NCI-H2227 (cell line): ENCODE results near the gene SGMS1.

Experiments used
- DNase-seq: peaks from one replicate; lab custom pipeline; 2025; ENCODE audit not compliant: unreplicated experiment; lab: John Stamatoyannopoulos, UW

SGMS1 gene

DNA sequence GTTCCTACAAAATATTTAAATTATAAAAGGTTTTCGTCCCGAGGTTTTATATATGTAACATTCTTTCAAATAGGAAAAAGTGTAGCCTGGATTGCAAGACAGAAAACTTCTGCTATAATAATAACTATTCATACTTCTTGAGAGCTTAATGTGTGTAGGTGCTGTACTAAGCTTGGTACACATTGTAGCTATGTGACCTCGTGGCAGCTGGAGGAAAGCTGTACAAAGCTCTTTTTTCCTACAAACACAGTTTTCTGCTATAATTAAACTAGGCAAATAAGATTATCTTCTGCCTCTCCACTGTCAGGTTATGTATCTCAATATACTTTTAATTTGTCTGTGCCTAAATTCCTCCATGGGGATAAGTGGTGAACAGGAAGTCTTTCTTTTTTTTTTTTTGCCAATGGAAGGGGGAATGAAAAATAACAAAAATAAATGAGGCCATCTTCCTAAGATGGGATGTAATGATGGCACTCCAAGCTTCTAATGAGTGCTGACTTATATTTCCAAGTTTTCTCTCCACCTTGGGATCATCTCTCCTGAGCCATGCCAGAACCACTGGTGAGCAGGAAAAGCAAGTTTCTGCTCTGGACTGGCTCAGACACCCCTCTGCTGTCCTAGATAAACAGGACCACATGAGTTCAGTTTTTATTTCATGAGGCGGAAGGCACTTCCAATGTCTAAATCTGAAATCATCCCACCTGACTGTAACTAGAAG is 9.9 kb downstream of the SGMS1 start:
- no peak for DNase-seq

DNA sequence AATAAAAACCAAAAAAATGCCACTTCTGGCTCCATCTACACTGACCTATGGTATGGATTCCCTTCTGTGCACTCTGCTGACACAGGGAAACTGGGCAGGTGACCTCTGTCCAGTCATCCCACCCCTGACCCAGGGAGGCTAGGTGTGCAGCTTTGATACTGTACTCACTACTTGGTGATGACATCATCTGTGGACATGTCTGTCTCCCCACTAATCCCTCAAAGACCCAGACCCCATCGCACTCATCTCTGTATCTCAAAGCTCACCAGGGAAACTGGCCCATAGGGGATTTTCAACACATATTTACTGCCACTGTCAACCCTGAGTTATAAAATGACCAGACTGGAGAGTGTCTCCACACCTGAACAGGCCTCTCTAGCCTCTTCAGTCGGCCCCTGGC is 10.6 kb downstream of the SGMS1 start:
- DNase-seq: no peak

DNA sequence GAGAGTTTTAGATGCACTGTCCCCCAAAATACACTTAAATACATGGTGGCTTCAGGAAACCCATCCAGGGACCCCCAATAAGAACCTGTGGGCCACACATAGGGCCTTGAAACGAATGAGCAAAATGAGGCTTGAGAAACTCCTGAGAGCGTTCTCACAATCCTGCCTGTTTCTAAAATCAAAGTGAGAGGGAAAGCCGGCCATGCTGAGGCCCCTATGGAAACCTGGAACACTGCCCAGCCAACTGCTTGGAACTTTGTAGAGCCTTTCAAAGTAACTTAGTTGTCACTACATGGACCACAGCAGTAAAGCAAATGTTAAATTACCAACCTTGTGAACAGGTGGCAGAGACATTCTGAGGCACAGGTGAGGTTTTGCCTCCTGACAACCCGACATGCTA is 13.4 kb downstream of the SGMS1 start:
- DNase-seq: no peak

DNA sequence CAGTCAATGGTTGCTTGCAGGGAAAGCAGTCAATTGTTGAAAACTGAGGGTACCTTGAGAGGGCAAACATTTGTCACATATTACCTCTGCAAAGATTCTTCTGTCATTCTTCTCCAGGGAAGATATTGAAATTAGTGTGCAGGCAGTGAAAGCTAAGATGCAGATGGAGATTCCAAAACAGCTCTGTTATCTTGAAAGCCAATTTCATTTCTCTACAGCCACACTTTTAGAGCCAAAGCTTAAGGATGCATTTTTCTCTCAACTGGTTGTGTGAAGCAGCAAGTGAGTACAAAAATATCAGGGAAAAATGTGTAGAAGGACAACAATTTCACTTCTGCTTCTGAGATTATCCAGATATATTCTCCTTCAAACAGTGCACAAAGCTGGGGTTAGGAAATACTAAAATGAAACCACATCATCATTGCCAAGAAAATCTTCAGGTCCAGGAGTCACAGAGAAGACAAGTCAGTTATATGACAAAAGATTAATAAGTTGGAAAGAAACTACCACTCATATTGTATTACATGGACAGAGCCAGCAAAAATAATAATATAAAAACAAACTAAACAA is 16.3 kb downstream of the SGMS1 start:
- DNase-seq: no peak

DNA sequence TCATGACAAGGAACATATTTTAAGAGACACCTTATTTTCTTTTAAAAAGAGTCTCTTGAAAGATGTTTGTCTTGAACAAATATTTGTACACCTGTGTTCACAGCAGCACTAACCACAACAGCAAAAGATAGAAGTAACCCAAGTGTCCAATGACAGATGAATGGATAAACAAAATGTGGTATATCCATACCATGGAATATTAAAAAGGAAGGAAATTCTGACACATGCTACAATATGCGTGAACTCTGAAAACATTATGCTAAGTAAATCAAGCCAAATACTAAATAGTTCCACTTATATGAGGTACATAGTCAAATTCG is 17.8 kb downstream of the SGMS1 start:
- DNase-seq: no peak

DNA sequence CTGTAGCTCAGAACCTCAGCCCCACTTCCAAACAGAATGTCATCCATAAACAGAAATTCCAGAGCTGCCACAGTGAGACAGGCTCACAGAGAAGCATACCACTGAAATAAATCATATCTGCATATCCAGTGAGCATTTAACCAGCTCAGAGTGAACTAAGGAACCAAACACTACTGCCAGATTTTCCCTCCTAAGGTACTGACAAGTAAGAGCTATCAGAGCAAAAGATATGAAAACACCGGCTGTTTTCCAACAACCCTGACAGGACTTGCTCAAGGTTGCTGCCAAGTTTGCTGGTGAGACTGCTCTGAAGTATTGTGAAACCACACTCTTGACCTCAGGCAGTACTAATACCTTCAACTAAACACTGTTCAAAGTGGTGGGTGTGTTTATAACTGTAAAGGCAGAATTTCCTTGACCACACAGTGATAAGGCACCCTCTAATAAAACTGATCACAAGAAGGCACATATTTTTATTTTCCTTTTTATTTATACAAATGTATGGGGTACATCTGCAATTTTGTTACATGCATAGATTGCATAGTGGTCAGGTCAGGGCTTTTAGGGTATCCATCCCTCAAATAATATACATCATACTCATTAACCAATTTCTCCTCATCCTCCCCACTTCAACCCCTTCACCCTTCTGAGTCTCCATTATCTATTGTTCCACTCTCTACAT is 18.3 kb downstream of the SGMS1 start:
- no peak for DNase-seq

DNA sequence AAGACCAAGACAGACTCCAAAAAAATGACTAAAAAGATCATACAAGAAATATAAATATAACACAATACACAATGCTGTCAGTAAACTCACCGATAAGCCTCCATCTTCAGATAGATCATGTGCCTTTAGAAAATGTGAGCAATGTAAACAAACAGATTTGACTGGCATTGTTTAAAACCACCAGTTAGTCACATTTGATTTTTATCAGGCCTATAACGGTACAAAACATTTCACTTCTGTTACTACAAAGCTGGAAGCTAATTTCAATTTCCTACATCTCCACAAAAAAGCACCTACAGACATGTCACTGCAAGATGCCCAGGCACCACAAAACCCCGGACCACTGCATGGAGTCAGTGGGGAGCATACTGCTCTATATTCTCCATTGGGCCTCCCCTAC is 18.9 kb downstream of the SGMS1 start:
- no peak for DNase-seq

DNA sequence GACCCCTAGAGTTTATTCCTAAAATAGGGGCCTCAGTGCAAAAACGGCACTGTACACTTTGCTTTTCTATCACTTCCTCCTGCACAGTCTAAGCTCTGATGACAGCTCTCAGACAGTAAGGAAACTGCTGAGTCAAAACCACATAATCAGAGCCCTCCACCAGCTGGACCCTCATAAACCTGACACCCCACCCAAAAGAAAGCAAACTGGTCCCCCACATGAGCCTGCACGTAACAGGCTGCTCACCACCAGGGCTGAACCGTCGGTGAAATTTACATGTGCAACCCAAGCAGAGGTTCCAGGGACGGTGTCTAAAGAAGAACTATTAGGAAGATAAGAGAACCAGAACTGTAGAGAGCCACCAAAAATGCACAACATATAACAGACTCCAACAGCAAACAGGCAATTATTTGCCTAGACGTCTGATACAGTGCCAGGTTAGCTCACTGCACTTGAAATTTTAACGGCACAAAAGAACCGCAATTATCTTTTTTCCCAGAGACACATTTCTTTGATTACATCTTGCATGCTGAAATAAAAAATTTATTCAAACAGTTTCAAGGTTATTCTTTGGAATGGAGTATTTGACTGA is 19.6 kb downstream of the SGMS1 start:
- peak; percentile 17 for DNase-seq

DNA sequence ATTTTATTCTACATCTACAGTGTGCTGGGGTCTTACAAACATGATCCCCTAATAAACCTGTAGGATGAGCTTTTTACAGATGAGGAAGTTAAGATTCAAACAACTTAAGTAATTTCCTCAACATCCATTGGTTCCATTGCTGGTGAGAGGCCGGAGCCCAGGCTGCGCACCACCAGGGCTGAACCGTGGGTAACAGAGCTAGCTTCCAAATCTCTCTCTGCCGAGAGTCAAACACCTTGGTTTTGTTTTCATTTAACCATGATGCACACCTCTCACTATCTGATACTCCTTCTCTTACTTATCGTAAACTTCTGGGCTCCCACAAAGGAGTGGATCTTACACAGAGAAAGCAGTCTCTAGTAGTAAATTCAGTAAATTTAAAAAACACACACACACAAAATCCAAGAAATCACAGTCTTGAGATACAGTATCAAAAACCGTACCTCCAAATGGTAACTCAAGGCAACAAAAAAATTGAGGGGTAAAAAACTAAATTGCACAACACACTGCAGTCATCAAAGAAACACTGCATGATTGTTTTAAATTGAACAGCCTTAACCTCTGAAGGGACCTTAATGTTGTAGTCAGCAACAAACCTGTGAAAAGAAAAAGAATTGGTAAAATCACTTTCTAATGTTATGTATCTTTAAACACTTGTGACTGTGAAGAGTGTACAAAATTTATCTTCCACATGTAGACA is 20.5 kb downstream of the SGMS1 start:
- no peak for DNase-seq

DNA sequence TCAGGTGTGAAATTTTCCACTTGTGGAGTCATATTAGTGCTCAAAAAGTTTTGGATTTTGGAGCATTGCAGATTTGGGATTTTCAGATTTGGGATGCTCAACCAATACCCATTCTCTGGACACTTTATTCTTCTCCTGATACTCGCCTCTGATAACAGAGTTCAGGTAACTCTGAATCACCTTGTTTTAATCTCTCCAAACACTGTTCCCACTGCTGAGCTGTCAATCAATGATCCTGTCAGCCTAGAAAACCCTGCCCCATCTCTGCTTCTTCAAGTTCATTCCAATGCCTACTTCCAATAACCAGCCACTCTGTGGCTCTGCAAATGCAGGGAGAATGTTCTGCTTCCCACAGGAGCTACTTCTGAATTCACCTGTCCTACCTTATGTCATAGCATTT is 21.8 kb downstream of the SGMS1 start:
- DNase-seq: no peak

DNA sequence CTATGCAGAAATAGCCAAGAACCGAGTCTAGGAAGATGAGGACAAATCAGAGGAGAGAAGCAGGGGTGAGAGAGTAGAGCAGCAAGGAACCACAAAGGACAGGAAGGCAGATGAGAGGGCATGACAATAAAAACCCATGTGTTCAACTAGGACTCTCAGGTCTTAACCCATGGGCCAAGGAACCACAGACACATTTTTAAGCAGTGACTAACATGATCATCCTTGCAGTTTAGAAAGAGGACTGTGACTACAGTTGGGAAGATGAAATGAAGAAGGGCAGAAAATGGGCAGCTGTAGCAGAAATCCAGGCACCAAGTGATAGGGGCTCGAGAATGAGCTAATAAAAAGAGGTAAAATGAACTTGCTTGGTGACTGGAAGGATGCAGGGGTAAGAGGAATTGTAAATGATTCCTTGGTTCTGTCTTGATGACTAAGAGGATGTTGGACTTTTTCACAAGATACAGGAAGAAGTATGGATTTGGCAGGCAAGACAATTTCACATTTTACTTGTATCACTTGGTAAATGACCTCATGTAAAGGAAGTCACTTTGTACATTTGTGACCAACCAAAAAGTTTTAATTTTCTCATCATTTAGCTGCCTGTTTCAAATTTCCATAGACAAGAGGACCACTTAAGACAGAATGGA is 22.8 kb downstream of the SGMS1 start:
- no peak for DNase-seq

DNA sequence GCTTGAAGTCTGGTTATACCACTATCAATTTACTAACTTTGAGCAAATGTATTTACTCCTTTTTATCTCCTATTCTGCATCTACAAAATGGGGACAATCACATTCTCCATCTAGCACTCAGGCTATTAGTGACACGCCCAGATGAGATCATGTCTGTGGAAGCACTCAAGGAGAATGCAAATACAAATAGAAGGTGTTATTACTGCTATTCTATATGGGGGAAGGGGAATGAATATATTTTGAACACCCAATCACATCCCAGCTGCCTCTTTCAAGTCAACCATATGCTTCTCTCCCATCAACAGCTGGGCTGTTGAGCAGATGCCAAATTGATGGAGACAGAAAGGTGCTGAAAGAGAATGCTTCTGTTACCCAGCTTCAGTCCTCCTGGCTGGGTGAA is 23.5 kb downstream of the SGMS1 start:
- no peak for DNase-seq

DNA sequence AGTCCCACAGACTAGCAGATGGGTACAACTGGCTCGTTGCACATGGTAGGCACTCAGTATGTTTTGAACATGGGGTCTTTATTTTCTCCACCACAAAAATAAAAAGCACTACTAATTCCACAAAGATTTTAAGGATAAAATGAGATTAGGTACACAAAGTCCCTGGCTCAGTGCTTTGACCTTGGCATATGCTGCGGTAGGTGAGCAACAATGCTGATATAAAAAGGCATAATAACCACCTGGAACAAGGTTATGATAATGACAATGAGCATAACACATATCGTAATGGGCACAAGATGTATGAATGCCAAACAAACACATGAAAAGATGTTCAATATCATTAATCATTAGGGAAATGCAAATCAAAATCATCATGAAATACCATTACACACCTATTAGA is 26.9 kb downstream of the SGMS1 start:
- DNase-seq: no peak

DNA sequence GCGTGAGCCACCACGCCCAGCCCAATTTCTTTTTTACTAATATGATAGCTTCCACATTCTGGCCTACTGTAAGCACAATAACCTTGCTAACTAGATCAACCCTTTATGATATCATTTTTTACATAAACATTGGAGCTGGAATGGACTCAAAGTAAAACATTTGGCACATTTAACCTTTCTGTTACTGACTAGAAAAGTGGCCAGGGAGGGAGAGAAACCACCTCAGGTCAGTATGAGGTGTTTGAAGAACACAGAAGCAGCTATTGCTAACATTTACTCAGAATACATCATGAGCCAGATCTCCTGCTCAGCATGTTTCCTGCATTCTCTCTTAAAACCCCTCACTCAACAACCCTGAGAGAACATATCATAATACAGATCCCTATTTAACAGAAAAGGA is 27.3 kb downstream of the SGMS1 start:
- no peak for DNase-seq

DNA sequence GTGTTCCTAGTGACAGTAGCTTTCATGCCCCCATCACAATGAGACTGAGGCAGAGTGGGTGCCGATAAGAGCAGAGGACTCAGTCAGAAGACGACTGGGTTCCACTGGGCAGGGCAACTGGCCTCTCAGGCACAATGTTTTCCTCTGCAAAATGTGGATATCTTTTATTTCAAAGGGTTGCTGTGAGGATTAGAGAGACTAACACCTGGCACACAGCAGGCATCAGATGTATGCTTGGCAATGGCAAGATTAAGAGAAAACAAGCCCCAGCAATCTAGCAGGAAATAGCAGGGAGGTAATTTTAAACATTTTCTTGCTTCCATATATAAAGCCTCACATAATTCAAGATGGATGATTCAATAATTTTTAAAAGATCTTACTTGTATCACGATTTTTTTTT is 28.0 kb downstream of the SGMS1 start:
- no peak for DNase-seq

DNA sequence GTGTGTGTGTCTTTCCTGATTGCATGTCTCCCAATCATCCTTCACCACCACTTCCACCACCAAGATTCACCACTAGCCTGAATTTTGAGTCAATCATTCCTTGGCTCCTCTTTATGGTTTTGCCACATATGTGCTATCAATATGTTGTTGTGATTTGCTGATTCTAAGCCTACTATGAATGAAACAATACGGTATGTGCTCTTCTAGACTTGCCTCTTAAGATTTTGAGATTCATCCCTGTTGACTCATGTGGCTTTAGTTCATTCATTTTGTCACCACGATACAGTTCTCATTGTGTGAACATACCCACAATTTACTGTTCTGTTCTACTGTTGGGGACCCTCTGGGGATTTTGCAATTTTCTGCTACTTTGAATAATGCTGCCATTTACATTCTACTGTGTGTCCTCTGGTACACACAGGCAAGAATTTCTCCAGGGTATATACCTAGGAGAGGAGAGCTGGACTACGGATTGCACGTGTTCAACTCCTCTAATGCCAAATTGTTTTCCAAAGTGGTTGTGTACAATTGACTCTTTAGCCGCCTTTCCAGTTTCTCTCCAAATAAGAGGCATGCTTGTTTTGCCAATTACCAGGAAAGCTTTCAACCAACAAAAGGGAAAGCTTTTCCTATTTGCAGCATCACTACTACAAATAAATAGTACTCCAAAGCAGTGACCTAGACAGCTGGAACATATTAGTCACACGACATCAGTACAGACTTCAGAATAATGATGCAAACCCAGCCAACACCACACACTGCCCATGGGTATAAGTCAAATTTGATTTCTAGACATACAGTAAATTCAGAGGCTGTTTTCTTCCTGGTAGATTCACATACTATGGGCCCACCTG is 30.0 kb downstream of the SGMS1 start:
- no peak for DNase-seq

DNA sequence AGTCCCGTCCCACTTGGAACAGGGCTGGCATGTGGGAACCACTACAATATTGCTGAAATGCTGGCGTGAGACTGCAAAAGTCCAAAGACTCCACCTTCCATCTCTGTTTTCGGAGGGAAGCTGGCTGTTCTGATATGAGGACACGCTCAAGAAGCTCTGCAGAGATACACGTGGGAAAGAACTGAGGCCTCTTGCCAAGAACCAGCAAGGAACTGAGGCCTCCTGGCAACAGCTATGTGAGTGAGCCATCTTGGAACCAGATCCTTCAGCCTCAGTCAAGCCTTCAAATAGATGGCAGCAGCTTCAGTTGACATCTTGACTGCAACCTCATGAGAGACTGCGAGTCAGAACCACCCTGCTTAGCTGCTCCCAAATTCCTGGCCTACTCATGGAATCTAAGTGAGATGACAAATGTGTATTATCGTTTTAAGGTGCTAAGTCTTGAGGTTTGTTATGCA is 30.8 kb downstream of the SGMS1 start:
- DNase-seq: no peak

DNA sequence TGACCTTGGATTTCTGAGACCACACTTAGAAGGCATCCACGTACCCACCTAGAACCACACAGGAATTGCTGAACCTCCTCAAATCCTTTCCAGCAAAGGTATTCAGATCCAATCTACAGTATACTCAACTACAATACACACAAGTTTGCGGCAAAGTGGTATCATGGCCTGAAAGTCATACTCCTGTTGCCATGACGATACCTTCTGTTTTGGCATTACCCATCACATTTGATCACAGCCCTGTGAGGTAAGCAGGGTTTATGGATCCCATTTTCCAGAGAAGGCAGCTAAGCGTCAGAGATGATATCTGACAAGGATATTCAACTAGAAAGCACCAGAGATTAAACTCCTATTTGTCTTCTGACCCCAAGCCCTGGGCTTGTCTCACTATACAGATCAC is 32.8 kb downstream of the SGMS1 start:
- DNase-seq: no peak

DNA sequence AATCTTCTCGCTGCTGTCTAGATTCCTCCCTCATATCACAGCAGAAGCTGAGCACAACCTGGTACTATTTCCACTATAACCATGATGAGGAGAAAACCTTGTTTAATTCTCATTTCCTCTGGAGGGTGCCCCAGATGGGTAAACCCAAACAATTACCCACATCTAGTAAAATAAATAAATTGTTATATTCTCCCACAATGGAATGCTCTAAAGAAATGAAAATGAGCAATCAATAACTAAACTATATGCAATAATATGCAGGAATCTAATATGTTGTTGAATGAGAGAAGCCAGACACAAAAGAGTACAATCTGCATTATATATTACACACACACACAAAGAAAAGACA is 37.0 kb downstream of the SGMS1 start:
- DNase-seq: no peak
